Neural cell (in vitro differentiated cells): Measurements from ENCODE around the gene BCAS4. TPM values are rescaled to one million over a fixed set of nuclear protein-coding genes. Genes with fewer than 3 reads are reported as not detected.

ENCODE experiments used
- H2AFZ ChIP-seq: fragments of 200-600, 300-800 bp; sonication (generic), shearing (Covaris generic); 2 replicates; pipeline ENCODE4 v1.6.0; 2014; ENCODE audit warnings: low read depth, mild to moderate bottlenecking, antibody characterized with exemption, low read length, moderate library complexity
- H3F3A ChIP-seq: fragments of 200-600 bp; shearing (Covaris generic); 2 replicates; pipeline ENCODE4 v1.6.1; 2016; ENCODE audit warnings: mild to moderate bottlenecking, moderate library complexity, mixed read lengths, antibody characterized with exemption, low read length; ENCODE audit not compliant: insufficient read depth, poor library complexity, severe bottlenecking
- H3K27ac ChIP-seq: fragments of 200-600, 300-800 bp; sonication (generic), shearing (Covaris generic); 2 replicates; pipeline ENCODE4 v1.5.1; 2014; ENCODE audit warnings: mild to moderate bottlenecking, low read length, moderate library complexity
- H3K27me3 ChIP-seq: fragments of 300-800, 200-600 bp; sonication (generic), shearing (Covaris generic); 2 replicates; pipeline ENCODE4 v1.6.0; 2014; ENCODE audit warnings: mild to moderate bottlenecking, low read depth, low read length, moderate library complexity; ENCODE audit not compliant: insufficient read depth
- H3K36me3 ChIP-seq: fragments of 300-800, 200-600 bp; sonication (generic), shearing (Covaris generic); 2 replicates; pipeline ENCODE4 v1.5.1; 2014; ENCODE audit warnings: mild to moderate bottlenecking, antibody characterized with exemption, low read length, moderate library complexity; ENCODE audit not compliant: insufficient read depth
- H3K4me2 ChIP-seq: fragments of 300-800, 200-600 bp; sonication (generic), shearing (Covaris generic); 2 replicates; pipeline ENCODE4 v1.6.0; 2014; ENCODE audit warnings: mild to moderate bottlenecking, low read length
- H3K4me3 ChIP-seq: fragments of 300-800, 200-600 bp; sonication (generic), shearing (Covaris generic); 2 replicates; pipeline ENCODE4 v1.5.1; 2014; ENCODE audit warnings: mild to moderate bottlenecking, low read length, moderate library complexity
- H3K79me2 ChIP-seq: fragments of 200-600 bp; shearing (Covaris generic); replicated peaks from 2 replicates; pipeline ENCODE4 v1.6.0; 2014; ENCODE audit warnings: mild to moderate bottlenecking, low read length, moderate library complexity; ENCODE audit not compliant: insufficient read depth
- H3K9ac ChIP-seq: fragments of 300-800, 200-600 bp; sonication (generic), shearing (Covaris generic); 2 replicates; pipeline ENCODE4 v1.6.1; 2016; ENCODE audit warnings: mild to moderate bottlenecking, low read length, mixed read lengths
- H3K9me2 ChIP-seq: fragments of 200-600 bp; shearing (Covaris generic); 2 replicates; pipeline ENCODE4 v1.6.1; 2016; ENCODE audit warnings: mild to moderate bottlenecking, low read length, mixed read lengths; ENCODE audit not compliant: insufficient read depth
- H3K9me3 ChIP-seq: fragments of 200-600, 300-800 bp; sonication (generic), shearing (Covaris generic); 2 replicates; pipeline ENCODE4 v1.6.1; 2016; ENCODE audit warnings: mild to moderate bottlenecking, mixed run types, low read length, moderate library complexity, mixed read lengths
- H4K20me1 ChIP-seq: fragments of 200-600 bp; shearing (Covaris generic); 2 replicates; pipeline ENCODE4 v1.6.1; 2016; ENCODE audit warnings: mild to moderate bottlenecking, mixed run types; ENCODE audit not compliant: insufficient read depth
- CTCF ChIP-seq: fragments of 450-650 bp; IDR thresholded peaks from 2 replicates; pipeline ENCODE4 v1.5.1; 2014; ENCODE audit warnings: antibody characterized with exemption, mild to moderate bottlenecking, moderate library complexity; ENCODE audit not compliant: poor library complexity, severe bottlenecking
- EP300 ChIP-seq: fragments of 450-650 bp; conservative IDR thresholded peaks from 2 replicates; pipeline ENCODE4 v1.6.1; 2014; ENCODE audit warnings: antibody characterized with exemption, mild to moderate bottlenecking, moderate library complexity; ENCODE audit not compliant: poor library complexity, severe bottlenecking
- EZH2 ChIP-seq: fragments of 200-600, 300-800 bp; shearing (Covaris generic), sonication (generic); IDR thresholded peaks from 2 replicates; pipeline ENCODE4 v1.6.1; 2014; ENCODE audit warnings: antibody characterized with exemption, low read length, borderline replicate concordance, mild to moderate bottlenecking; ENCODE audit not compliant: insufficient read depth, poor library complexity, severe bottlenecking
- MXI1 ChIP-seq: fragments of 450-650 bp; conservative IDR thresholded peaks from 2 replicates; pipeline ENCODE4 v1.6.1; 2014; ENCODE audit warnings: antibody characterized with exemption, mild to moderate bottlenecking; ENCODE audit not compliant: poor library complexity, severe bottlenecking
- POLR2AphosphoS5 ChIP-seq: IDR thresholded peaks from 2 replicates; pipeline ENCODE4 v1.6.1; 2012
- RAD21 ChIP-seq: fragments of 450-650 bp; conservative IDR thresholded peaks from 2 replicates; pipeline ENCODE4 v1.6.1; 2014; ENCODE audit warnings: antibody characterized with exemption, mild to moderate bottlenecking, moderate library complexity
- REST ChIP-seq: IDR thresholded peaks from 2 replicates; pipeline ENCODE4 v1.6.1; 2012; ENCODE audit warnings: borderline replicate concordance
- SMC3 ChIP-seq: fragments of 450-650 bp; conservative IDR thresholded peaks from 2 replicates; pipeline ENCODE4 v1.6.1; 2014; ENCODE audit warnings: antibody characterized with exemption, mild to moderate bottlenecking, moderate library complexity; ENCODE audit not compliant: poor library complexity
- TAF1 ChIP-seq: IDR thresholded peaks from 2 replicates; pipeline ENCODE4 v1.6.1; 2012; ENCODE audit warnings: low read depth
- polyA plus RNA-seq: library from polyadenylated mRNA; depleted of rRNA; stranded (reverse); fragments of >200 nt; gene quantifications from 2 replicates; pipeline ENCODE4 v1.2.3, GENCODE V29; 2014

BCAS4 gene
- polyA plus RNA-seq, 1 donor from 2014 or later = 24.6 TPM

GRCh38 chr20:50805349-50805684, 10.5 kb downstream of the BCAS4 start:
- Histone ChIP-seq H3K9ac (no peak overlapping the region), H3K4me3 (no peak overlapping the region), H3F3A (no peaks in the 10 kb centered on the region), H2AFZ (no peak overlapping the region), H4K20me1 (no peaks in the 10 kb centered on the region), H3K27ac (no peak overlapping the region), H3K4me2 (no peak overlapping the region), H3K27me3 (no peaks in the 10 kb centered on the region), H3K9me3 (no peaks in the 10 kb centered on the region), H3K36me3 (no peaks in the 10 kb centered on the region), H3K79me2 (no peaks in the 10 kb centered on the region), H3K9me2 (no peaks in the 10 kb centered on the region)
- TF ChIP-seq CTCF (no peak), TAF1 (no peak), REST (no peak), SMC3 (no peak), MXI1 (no peak), POLR2AphosphoS5 (no peak), RAD21 (no peak)

DNA sequence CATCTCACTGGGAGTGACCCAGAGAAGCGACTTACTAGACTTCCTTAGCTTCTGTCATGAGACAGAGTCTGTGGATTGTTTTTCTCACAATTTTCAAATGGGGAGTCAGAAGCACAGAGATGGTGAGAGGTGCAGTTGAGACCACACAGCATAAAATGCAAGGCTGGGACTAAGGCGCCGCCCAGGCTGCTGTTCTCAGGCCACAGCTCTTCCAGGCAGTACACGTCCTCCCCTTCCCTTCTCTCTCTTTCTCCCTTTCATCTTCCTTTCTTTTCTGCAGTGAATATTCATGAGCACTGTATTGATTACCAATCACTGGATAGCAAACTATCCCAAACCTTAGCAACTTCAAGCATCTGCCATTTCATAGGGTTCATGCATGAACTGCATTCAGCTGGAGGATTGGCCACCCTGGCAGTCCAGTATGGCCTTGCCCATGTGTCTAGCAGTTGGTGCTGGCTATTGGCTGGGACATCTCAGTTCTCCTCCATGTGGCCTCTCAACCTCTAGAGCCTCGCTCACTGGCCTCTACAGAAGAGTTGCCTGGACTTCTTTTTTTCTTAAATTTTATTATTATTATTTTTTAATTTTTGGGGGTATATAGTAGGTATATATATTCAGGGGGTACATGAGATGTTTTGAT, 11.4 kb downstream of the BCAS4 start:
- TF ChIP-seq RAD21 (no peak), EZH2 (no peak), REST (no peak), POLR2AphosphoS5 (no peak), MXI1 (no peak), TAF1 (no peak), EP300 (no peak)
- no peak overlapping the region for H3K9ac ChIP-seq
- H3K27me3 ChIP-seq = no peaks in the 10 kb centered on the region
- H3K4me3 ChIP-seq = no peak overlapping the region
- H2AFZ ChIP-seq = no peak overlapping the region
- H3F3A ChIP-seq = no peaks in the 10 kb centered on the region
- no peaks in the 10 kb centered on the region for H3K9me2 ChIP-seq
- H4K20me1 ChIP-seq = no peaks in the 10 kb centered on the region
- H3K27ac ChIP-seq = no peak overlapping the region
- no peak overlapping the region for H3K4me2 ChIP-seq
- no peaks in the 10 kb centered on the region for H3K79me2 ChIP-seq
- H3K36me3 ChIP-seq = no peaks in the 10 kb centered on the region
- H3K9me3 ChIP-seq = no peaks in the 10 kb centered on the region
